Measurements from ENCODE around the gene AFF1.
A peak's percentile ranks its signal among the peaks of the same experiment; 100 is the strongest.
"Not testable (repeated sequence)": the region's sequence is repeated elsewhere in the genome, so short reads cannot be mapped to it uniquely, and the experiment has no call there.

AFF1 gene

GRCh38 chr4:87134122-87134521 lies 199.3 kb downstream of the AFF1 start:
- no peak for DNase-seq (ENCODE audit: low read depth in 1 of 2, low spot score in 1 of 2)

GRCh38 chr4:87141428-87141827 lies 206.6 kb downstream of the AFF1 start:
- DNase-seq (ENCODE audit: low read depth in 1 of 2, low spot score in 1 of 2): no peak

GRCh38 chr4:87144356-87144755 lies 209.5 kb downstream of the AFF1 start:
- no peak for DNase-seq (ENCODE audit: low read depth in 1 of 2, low spot score in 1 of 2)

- not testable (repeated sequence) for DNase-seq (ENCODE audit: low read depth in 1 of 2, low spot score in 1 of 2)
These were observed 211.1 kb downstream of the AFF1 start for GRCh38 chr4:87145934-87146333.

- no peak for DNase-seq (ENCODE audit: low read depth in 1 of 2, low spot score in 1 of 2)
These were observed 212.3 kb downstream of the AFF1 start for GRCh38 chr4:87147116-87147515.

GRCh38 chr4:87150498-87151261 lies 215.9 kb downstream of the AFF1 start:
- DNase-seq (ENCODE audit: low read depth in 1 of 2, low spot score in 1 of 2): peak in 1 of 2 donors; percentile 5

- no peak for DNase-seq (ENCODE audit: low read depth in 1 of 2, low spot score in 1 of 2)
These were observed 216.9 kb downstream of the AFF1 start for GRCh38 chr4:87151730-87152129.

GRCh38 chr4:87152310-87153041 lies 217.7 kb downstream of the AFF1 start:
- DNase-seq (ENCODE audit: low read depth in 1 of 2, low spot score in 1 of 2): no peak

- DNase-seq (ENCODE audit: low read depth in 1 of 2, low spot score in 1 of 2): no peak
These were observed 218.5 kb downstream of the AFF1 start for GRCh38 chr4:87153078-87153870.

GRCh38 chr4:87165892-87166291 lies 231.1 kb downstream of the AFF1 start:
- DNase-seq (ENCODE audit: low read depth in 1 of 2, low spot score in 1 of 2): no peak

GRCh38 chr4:87166296-87166854 lies 231.6 kb downstream of the AFF1 start:
- no peak for DNase-seq (ENCODE audit: low read depth in 1 of 2, low spot score in 1 of 2)

- no peak for DNase-seq (ENCODE audit: low read depth in 1 of 2, low spot score in 1 of 2)
These were observed 237.1 kb downstream of the AFF1 start for GRCh38 chr4:87171944-87172343.

- DNase-seq (ENCODE audit: low read depth in 1 of 2, low spot score in 1 of 2): no peak
These were observed 239.9 kb downstream of the AFF1 start for GRCh38 chr4:87174672-87175071.

GRCh38 chr4:87179751-87180150 lies 244.9 kb downstream of the AFF1 start:
- DNase-seq (ENCODE audit: low read depth in 1 of 2, low spot score in 1 of 2): no peak

- DNase-seq (ENCODE audit: low read depth in 1 of 2, low spot score in 1 of 2): no peak
These were observed 246.0 kb downstream of the AFF1 start for GRCh38 chr4:87180767-87181166.

GRCh38 chr4:87185146-87185870 lies 250.5 kb downstream of the AFF1 start:
- DNase-seq (ENCODE audit: low read depth in 1 of 2, low spot score in 1 of 2): no peak

- no peak for DNase-seq (ENCODE audit: low read depth in 1 of 2, low spot score in 1 of 2)
These were observed 253.2 kb downstream of the AFF1 start for GRCh38 chr4:87188048-87188447.

- no peak for DNase-seq (ENCODE audit: low read depth in 1 of 2, low spot score in 1 of 2)
These were observed 254.1 kb downstream of the AFF1 start for GRCh38 chr4:87188932-87189331.

All from stimulated activated CD4-positive, alpha-beta T cell treated with anti-CD3 and anti-CD28 coated beads, Interleukin-15, amount 100 ng/mL, for 1 hour (primary cell).